ENCODE data around the gene MYH9. TPM values are rescaled to one million over a fixed set of nuclear protein-coding genes. Genes with fewer than 3 reads are reported as not detected.

Gene MYH9
- total RNA-seq, 2 experiments from 2014 or later = 624 to 679 TPM

- no peak for TF ChIP-seq CTCF (IDR thresholded peaks at IDR 0.05)
- CTCF ChIA-PET = interaction anchor here (7.8 kb wide), 1 partner anchor 22 kb away, joined by 55 read pairs; no protein-coding TSS in a partner anchor
- peaks cover 78% of the 10 kb centered on the region for H3K36me3 Mint-ChIP-seq (ENCODE audit: low read depth)
- no peaks in the 10 kb centered on the region for H3K9me3 Mint-ChIP-seq
- intact Hi-C loops (cut with micrococcal nuclease) = no loop called here
- H3K4me1 Mint-ChIP-seq (ENCODE audit: low read depth) = peaks cover 20% of the 10 kb centered on the region
- H3K27me3 Mint-ChIP-seq = no peaks in the 10 kb centered on the region
- H3K4me3 Mint-ChIP-seq = no peak overlapping the region
- peak overlapping the region; percentile 67 for H3K27ac Mint-ChIP-seq
- ATAC-seq (no peak), DNase-seq (no peak)
- POLR2A ChIA-PET = interaction anchor here (0.9 to 44.1 kb wide), 4 partner anchors 8 to 45 kb away, joined by 3 to 1125 read pairs (median 9); partner anchors contain the start of gene MYH9
Measured at GRCh38 chr22:36323182-36323854, 64.4 kb downstream of the MYH9 start.

DNA sequence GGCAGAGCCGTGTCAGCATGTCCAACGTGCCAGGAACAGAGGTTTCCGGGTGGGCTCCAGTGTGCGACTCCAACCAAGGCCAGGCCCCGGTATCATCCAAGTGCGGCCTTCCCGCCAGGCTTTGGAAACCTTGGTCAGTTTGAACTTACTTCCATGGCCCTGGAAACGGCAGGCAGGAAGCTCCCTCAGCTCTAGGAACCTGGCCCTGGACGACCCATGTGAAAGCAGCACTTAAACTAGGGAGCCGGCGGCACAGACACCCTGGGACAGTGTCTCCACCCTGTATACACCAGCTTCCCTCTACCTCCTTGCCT is 65.2 kb downstream of the MYH9 start:
- no peak for ATAC-seq
- Mint-ChIP-seq H3K4me1 (ENCODE audit: low read depth) (peaks cover 13% of the 10 kb centered on the region), H3K27me3 (no peaks in the 10 kb centered on the region), H3K4me3 (no peak overlapping the region), H3K27ac (peak overlapping the region; percentile 67), H3K9me3 (no peaks in the 10 kb centered on the region), H3K36me3 (ENCODE audit: low read depth) (peaks cover 75% of the 10 kb centered on the region)
- intact Hi-C loops (cut with micrococcal nuclease) = no loop called here
- DNase-seq = no peak
- TF ChIP-seq CTCF (IDR thresholded peaks at IDR 0.05) = no peak
- ChIA-PET POLR2A (interaction anchor here (0.7 to 44.1 kb wide), 7 partner anchors 9 to 46 kb away, joined by 3 to 1125 read pairs (median 4); partner anchors contain the start of gene MYH9), CTCF (interaction anchor here (2.8 to 7.8 kb wide), 2 partner anchors 21 kb away, joined by 14 to 55 read pairs; no protein-coding TSS in a partner anchor)

DNA sequence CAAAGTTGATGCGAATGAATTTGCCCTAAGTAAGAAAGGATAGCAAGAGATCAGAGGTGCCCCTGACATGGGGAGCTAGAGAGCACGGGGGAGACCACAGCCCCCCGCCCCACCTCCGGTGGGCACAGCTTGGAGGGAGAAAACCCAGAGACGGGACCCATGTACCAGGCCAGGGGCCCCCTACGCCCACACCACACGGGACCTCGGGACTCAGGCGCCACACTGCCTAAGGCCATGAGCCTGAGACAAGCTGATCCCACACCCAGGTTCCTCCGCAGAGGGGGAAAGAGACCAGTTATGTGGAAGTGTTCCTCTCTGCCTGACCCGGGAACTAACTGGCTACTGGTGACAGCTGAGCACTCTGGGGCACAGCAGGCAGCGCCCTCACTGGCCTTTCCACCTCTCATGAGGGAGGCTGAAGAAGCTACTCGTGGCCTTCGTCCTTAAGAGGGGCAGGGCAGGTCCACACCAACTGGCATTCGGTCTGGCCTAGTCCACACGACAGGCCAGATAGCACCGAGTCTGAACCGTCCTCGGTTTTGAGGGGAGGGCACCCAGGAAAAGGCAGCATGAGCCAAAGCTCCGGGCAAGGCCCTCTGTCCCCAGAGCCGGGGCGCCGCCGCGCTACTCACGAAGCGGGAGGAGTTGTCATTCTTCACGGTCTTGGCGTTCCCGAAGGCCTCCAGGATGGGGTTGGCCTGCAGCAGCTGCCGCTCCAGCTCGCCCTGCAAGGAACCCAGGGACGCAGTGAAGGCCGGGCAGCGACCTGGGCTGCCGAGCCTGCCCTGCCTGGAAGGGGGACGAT is 65.8 kb downstream of the MYH9 start:
- Mint-ChIP-seq H3K4me3 (no peak overlapping the region), H3K9me3 (no peaks in the 10 kb centered on the region), H3K4me1 (ENCODE audit: low read depth) (peaks cover 8% of the 10 kb centered on the region), H3K27me3 (no peaks in the 10 kb centered on the region), H3K36me3 (ENCODE audit: low read depth) (peaks cover 75% of the 10 kb centered on the region), H3K27ac (peak overlapping the region; percentile 68)
- TF ChIP-seq CTCF (IDR thresholded peaks at IDR 0.05) = no peak
- intact Hi-C loops (cut with micrococcal nuclease) = no loop called here
- no peak for ATAC-seq
- DNase-seq = no peak
- ChIA-PET POLR2A (interaction anchor here (0.7 to 44.1 kb wide), 9 partner anchors 9 to 172 kb away, joined by 3 to 1125 read pairs (median 4); partner anchors contain the start of gene MYH9), CTCF (interaction anchor here (1.3 to 2.8 kb wide), 2 partner anchors 13 to 21 kb away, joined by 3 to 14 read pairs; no protein-coding TSS in a partner anchor)

DNA sequence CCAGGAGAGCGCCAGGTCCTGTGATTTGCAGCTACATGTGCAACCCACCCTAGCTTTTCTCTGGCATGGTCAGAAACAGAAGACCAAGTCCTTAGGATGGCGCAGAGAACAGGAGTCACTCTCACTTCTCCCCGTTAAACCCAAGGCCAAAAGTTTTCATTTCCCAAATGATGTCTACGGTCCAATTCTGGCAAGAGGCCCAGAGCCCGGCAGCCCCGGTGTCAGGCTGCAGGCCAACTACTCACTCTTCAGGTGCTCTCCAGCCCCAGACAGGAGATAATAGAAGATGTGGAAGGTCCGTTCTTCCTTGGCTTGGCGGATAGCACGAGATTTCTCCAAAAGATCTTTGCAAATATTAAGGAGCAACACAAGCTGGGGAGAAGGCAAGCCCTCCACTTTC is 67.2 kb downstream of the MYH9 start:
- intact Hi-C loops (cut with micrococcal nuclease) = no loop called here
- no peaks in the 10 kb centered on the region for H3K4me1 Mint-ChIP-seq (ENCODE audit: low read depth)
- ChIA-PET CTCF (interaction anchor here (0.9 to 2.8 kb wide), 2 partner anchors 19 to 42 kb away, joined by 3 to 14 read pairs; no protein-coding TSS in a partner anchor), POLR2A (interaction anchor here (1.0 to 44.1 kb wide), 3 partner anchors 8 to 48 kb away, joined by 3 to 1125 read pairs (median 14); partner anchors contain the start of gene MYH9)
- no peak for ATAC-seq
- no peaks in the 10 kb centered on the region for H3K27me3 Mint-ChIP-seq
- no peak for DNase-seq
- peak overlapping the region; percentile 3 for H3K27ac Mint-ChIP-seq
- H3K9me3 Mint-ChIP-seq = no peaks in the 10 kb centered on the region
- TF ChIP-seq CTCF (IDR thresholded peaks at IDR 0.05) = no peak
- H3K4me3 Mint-ChIP-seq = no peak overlapping the region
- H3K36me3 Mint-ChIP-seq (ENCODE audit: low read depth) = peaks cover 70% of the 10 kb centered on the region
